Activated naive CD8-positive, alpha-beta T cell treated with anti-CD3 and anti-CD28 coated beads, Interleukin-2, amount 50 U/mL, for 16 hours (primary cell): ENCODE measurements around the gene VAT1L.

Experiments used
- DNase-seq: peaks from one replicate; pipeline ENCODE4 v3.0.0-alpha.2; 2020; ENCODE audit warnings: low read depth, low spot score

Gene VAT1L

GRCh38 chr16:77993111-77993985 is 205.0 kb downstream of the VAT1L start:
- DNase-seq: no peak

GRCh38 chr16:77995843-77996455 is 207.6 kb downstream of the VAT1L start:
- no peak for DNase-seq

GRCh38 chr16:77998350-77999023 is 210.1 kb downstream of the VAT1L start:
- DNase-seq: no peak

- DNase-seq: no peak
Observed at GRCh38 chr16:78001451-78002025, 213.2 kb downstream of the VAT1L start.

- DNase-seq: peak; percentile 33
Observed at GRCh38 chr16:78002915-78003538, 214.7 kb downstream of the VAT1L start.

- no peak for DNase-seq
Observed at GRCh38 chr16:78004517-78004916, 216.2 kb downstream of the VAT1L start.

- DNase-seq: no peak
Observed at GRCh38 chr16:78005881-78006280, 217.5 kb downstream of the VAT1L start.

- no peak for DNase-seq
Observed at GRCh38 chr16:78007121-78007520, 218.8 kb downstream of the VAT1L start.

- no peak for DNase-seq
Observed at GRCh38 chr16:78022347-78023060, 234.1 kb downstream of the VAT1L start, which contains the start of gene CLEC3A. CLEC3A (plus strand) TSS chr16:78022548; CDS start chr16:78022627, 79 bp downstream.

GRCh38 chr16:78024159-78024558 is 235.8 kb downstream of the VAT1L start:
- no peak for DNase-seq

- no peak for DNase-seq
Observed at GRCh38 chr16:78025631-78026030, 237.3 kb downstream of the VAT1L start.

GRCh38 chr16:78028018-78028417 is 239.7 kb downstream of the VAT1L start:
- no peak for DNase-seq
